Measurements from ENCODE around the gene FGF3.

- TF ChIP-seq, protein P1, sequence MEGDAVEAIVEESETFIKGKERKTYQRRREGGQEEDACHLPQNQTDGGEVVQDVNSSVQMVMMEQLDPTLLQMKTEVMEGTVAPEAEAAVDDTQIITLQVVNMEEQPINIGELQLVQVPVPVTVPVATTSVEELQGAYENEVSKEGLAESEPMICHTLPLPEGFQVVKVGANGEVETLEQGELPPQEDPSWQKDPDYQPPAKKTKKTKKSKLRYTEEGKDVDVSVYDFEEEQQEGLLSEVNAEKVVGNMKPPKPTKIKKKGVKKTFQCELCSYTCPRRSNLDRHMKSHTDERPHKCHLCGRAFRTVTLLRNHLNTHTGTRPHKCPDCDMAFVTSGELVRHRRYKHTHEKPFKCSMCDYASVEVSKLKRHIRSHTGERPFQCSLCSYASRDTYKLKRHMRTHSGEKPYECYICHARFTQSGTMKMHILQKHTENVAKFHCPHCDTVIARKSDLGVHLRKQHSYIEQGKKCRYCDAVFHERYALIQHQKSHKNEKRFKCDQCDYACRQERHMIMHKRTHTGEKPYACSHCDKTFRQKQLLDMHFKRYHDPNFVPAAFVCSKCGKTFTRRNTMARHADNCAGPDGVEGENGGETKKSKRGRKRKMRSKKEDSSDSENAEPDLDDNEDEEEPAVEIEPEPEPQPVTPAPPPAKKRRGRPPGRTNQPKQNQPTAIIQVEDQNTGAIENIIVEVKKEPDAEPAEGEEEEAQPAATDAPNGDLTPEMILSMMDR (IDR thresholded peaks at IDR 0.05): no peak
- TF ChIP-seq POLR2A (IDR thresholded peaks at IDR 0.05): no peak
- no peak for TF ChIP-seq POLR2AphosphoS5 (IDR thresholded peaks at IDR 0.05)
These were observed 32.8 kb upstream of the FGF3 start for GRCh38 chr11:69852056-69852455.
